Neural progenitor cell (in vitro differentiated cells): ENCODE data around the gene ADGRV1. TPM values are rescaled to one million over a fixed set of nuclear protein-coding genes. Genes with fewer than 3 reads are reported as not detected.

Source experiments
- DNase-seq: peaks from one replicate; pipeline ENCODE4 v3.0.0-alpha.2; 2016; ENCODE audit warnings: low spot score
- H2AFZ ChIP-seq: fragments of 200-600 bp; sonication (generic); replicated peaks from 2 replicates; pipeline ENCODE4 v1.6.1; 2016; ENCODE audit warnings: antibody characterized with exemption
- H3F3A ChIP-seq: fragments of 200-600 bp; sonication (generic); 2 replicates; pipeline ENCODE4 v1.6.1; 2016; ENCODE audit warnings: antibody characterized with exemption, low read depth
- H3K27ac ChIP-seq: fragments of 200-600 bp; sonication (generic); 2 replicates; pipeline ENCODE4 v1.5.1; 2016; ENCODE audit warnings: mild to moderate bottlenecking
- H3K27me3 ChIP-seq: fragments of 200-600 bp; sonication (generic); 2 replicates; pipeline ENCODE4 v1.6.1; 2016; ENCODE audit warnings: mild to moderate bottlenecking, moderate library complexity
- H3K36me3 ChIP-seq: fragments of 200-600 bp; sonication (generic); 2 replicates; pipeline ENCODE4 v1.5.1; 2016
- H3K4me1 ChIP-seq: fragments of 200-600 bp; sonication (generic); 2 replicates; pipeline ENCODE4 v1.6.1; 2016; ENCODE audit warnings: mixed run types
- H3K4me2 ChIP-seq: fragments of 200-600 bp; sonication (generic); 2 replicates; pipeline ENCODE4 v1.6.1; 2016
- H3K4me3 ChIP-seq: fragments of 200-600 bp; sonication (generic); 2 replicates; pipeline ENCODE4 v1.5.1; 2016
- H3K79me2 ChIP-seq: fragments of 200-600 bp; sonication (generic); 2 replicates; pipeline ENCODE4 v1.6.1; 2016; ENCODE audit warnings: low read depth
- H3K9ac ChIP-seq: fragments of 200-600 bp; sonication (generic); 2 replicates; pipeline ENCODE4 v1.6.1; 2016
- H3K9me3 ChIP-seq: fragments of 200-600 bp; sonication (generic); 2 replicates; pipeline ENCODE4 v1.5.1; 2016; ENCODE audit warnings: low read depth
- H4K20me1 ChIP-seq: fragments of 200-600 bp; sonication (generic); 2 replicates; pipeline ENCODE4 v1.6.1; 2016; ENCODE audit warnings: low read depth
- H3K27ac Mint-ChIP-seq: 3 replicates; pipeline ENCODE4 v1.8.0; 2021; ENCODE audit warnings: mixed read lengths
- H3K27me3 Mint-ChIP-seq: 2 replicates; pipeline ENCODE4 v1.8.0; 2022; ENCODE audit warnings: low read depth, mild to moderate bottlenecking, inconsistent platforms, moderate library complexity, mixed read lengths; ENCODE audit not compliant: insufficient read depth
- H3K36me3 Mint-ChIP-seq: 3 replicates; pipeline ENCODE4 v1.8.0; 2021; ENCODE audit warnings: mixed read lengths
- H3K4me1 Mint-ChIP-seq: 3 replicates; pipeline ENCODE4 v1.8.0; 2021; ENCODE audit warnings: mixed read lengths
- H3K4me3 Mint-ChIP-seq: 3 replicates; pipeline ENCODE4 v1.8.0; 2021; ENCODE audit warnings: mild to moderate bottlenecking, moderate library complexity, mixed read lengths
- H3K9me3 Mint-ChIP-seq: 3 replicates; pipeline ENCODE4 v1.8.0; 2020; ENCODE audit warnings: mixed read lengths
- EZH2 ChIP-seq: fragments of 200-600 bp; sonication (generic); IDR thresholded peaks from 2 replicates; pipeline ENCODE4 v1.6.1; 2017; ENCODE audit warnings: antibody characterized with exemption, mild to moderate bottlenecking, moderate library complexity
- EZH2phosphoT487 ChIP-seq: fragments of 200-600 bp; sonication (generic); IDR thresholded peaks from 2 replicates; pipeline ENCODE4 v1.6.1; 2017; ENCODE audit warnings: antibody characterized with exemption
- total RNA-seq: library from RNA; depleted of rRNA; stranded (reverse); fragments of >200 nt; gene quantifications from 2 replicates; pipeline ENCODE4 v1.2.3, GENCODE V29; 2015; ENCODE audit warnings: low replicate concordance
- TF ChIP-seq, protein P1 (sequence below): fragments of 200-600 bp; sonication (generic); IDR thresholded peaks from 2 replicates; pipeline ENCODE4 v1.5.1; 2017; ENCODE audit warnings: antibody characterized with exemption, mild to moderate bottlenecking

The ADGRV1 gene
- total RNA-seq, 1 donor from 2014 or later: 151 TPM

GRCh38 chr5:91137647-91138046, 579.0 kb downstream of the ADGRV1 start:
- no peak for DNase-seq
- Mint-ChIP-seq H3K9me3 (no peaks in the 10 kb centered on the region), H3K27ac (no peak overlapping the region), H3K36me3 (peaks cover 6% of the 10 kb centered on the region), H3K4me1 (peaks cover 31% of the 10 kb centered on the region), H3K4me3 (no peak overlapping the region), H3K27me3 (peaks cover 2% of the 10 kb centered on the region)
- no peak overlapping the region for H3K4me3 ChIP-seq
- no peaks in the 10 kb centered on the region for H3K79me2 ChIP-seq
- no peaks in the 10 kb centered on the region for H3K9me3 ChIP-seq
- peaks cover 7% of the 10 kb centered on the region for H4K20me1 ChIP-seq
- no peaks in the 10 kb centered on the region for H3K27me3 ChIP-seq
- H3F3A ChIP-seq: peaks cover 14% of the 10 kb centered on the region
- H2AFZ ChIP-seq: no peak overlapping the region
- peaks cover 34% of the 10 kb centered on the region for H3K4me1 ChIP-seq
- H3K36me3 ChIP-seq: no peaks in the 10 kb centered on the region
- no peak overlapping the region for H3K27ac ChIP-seq
- no peak overlapping the region for H3K9ac ChIP-seq
- TF ChIP-seq, protein P1, sequence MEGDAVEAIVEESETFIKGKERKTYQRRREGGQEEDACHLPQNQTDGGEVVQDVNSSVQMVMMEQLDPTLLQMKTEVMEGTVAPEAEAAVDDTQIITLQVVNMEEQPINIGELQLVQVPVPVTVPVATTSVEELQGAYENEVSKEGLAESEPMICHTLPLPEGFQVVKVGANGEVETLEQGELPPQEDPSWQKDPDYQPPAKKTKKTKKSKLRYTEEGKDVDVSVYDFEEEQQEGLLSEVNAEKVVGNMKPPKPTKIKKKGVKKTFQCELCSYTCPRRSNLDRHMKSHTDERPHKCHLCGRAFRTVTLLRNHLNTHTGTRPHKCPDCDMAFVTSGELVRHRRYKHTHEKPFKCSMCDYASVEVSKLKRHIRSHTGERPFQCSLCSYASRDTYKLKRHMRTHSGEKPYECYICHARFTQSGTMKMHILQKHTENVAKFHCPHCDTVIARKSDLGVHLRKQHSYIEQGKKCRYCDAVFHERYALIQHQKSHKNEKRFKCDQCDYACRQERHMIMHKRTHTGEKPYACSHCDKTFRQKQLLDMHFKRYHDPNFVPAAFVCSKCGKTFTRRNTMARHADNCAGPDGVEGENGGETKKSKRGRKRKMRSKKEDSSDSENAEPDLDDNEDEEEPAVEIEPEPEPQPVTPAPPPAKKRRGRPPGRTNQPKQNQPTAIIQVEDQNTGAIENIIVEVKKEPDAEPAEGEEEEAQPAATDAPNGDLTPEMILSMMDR: no peak
- no peak for TF ChIP-seq EZH2phosphoT487
- no peak for TF ChIP-seq EZH2
- no peak overlapping the region for H3K4me2 ChIP-seq

GRCh38 chr5:91139572-91140200, 581.1 kb downstream of the ADGRV1 start:
- no peak overlapping the region for H2AFZ ChIP-seq

DNA sequence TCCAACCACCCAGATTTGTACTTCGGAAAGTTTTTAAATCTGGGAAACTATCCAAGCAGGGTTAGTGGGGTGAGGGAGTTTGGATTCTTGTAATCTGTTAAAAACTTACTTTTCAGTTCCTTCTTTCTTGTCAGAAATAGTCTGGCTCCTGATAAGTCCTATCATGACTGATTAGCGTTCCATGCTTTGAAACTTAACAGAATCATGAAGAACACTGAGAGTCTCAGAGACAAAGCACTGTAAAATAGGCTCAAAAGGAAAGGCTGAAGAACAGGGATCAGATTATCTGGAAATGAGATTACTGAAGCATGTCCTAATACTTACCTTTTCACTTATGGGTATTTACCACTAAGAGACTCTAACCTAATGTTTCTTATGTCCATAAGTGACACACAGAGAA, 582.1 kb downstream of the ADGRV1 start:
- Histone ChIP-seq H2AFZ (no peak overlapping the region), H3F3A (peaks cover 14% of the 10 kb centered on the region), H3K27ac (no peak overlapping the region), H3K79me2 (no peaks in the 10 kb centered on the region), H4K20me1 (peaks cover 7% of the 10 kb centered on the region), H3K36me3 (no peaks in the 10 kb centered on the region), H3K9ac (no peak overlapping the region), H3K9me3 (no peaks in the 10 kb centered on the region), H3K4me3 (no peak overlapping the region), H3K27me3 (no peaks in the 10 kb centered on the region), H3K4me1 (peaks cover 27% of the 10 kb centered on the region), H3K4me2 (peak overlapping the region; percentile 16)
- H3K27me3 Mint-ChIP-seq: peaks cover 2% of the 10 kb centered on the region
- H3K36me3 Mint-ChIP-seq: peaks cover 6% of the 10 kb centered on the region
- TF ChIP-seq EZH2phosphoT487 (no peak), EZH2 (no peak)
- TF ChIP-seq, protein P1: no peak
- peaks cover 29% of the 10 kb centered on the region for H3K4me1 Mint-ChIP-seq
- no peak overlapping the region for H3K27ac Mint-ChIP-seq
- H3K4me3 Mint-ChIP-seq: no peak overlapping the region
- no peak for DNase-seq
- H3K9me3 Mint-ChIP-seq: no peaks in the 10 kb centered on the region

More at GRCh38 chr5:91139572-91140200, 581.1 kb downstream of the ADGRV1 start:
- TF ChIP-seq EZH2: no peak
- TF ChIP-seq, protein P1: no peak
- TF ChIP-seq EZH2phosphoT487: no peak
- H3K4me1 Mint-ChIP-seq: peaks cover 30% of the 10 kb centered on the region
- H3K4me3 Mint-ChIP-seq: no peak overlapping the region
- H3K27me3 Mint-ChIP-seq: peaks cover 2% of the 10 kb centered on the region
- DNase-seq: no peak
- Histone ChIP-seq H3K9ac (no peak overlapping the region), H3K9me3 (no peaks in the 10 kb centered on the region), H3K4me3 (no peak overlapping the region), H3K4me2 (no peak overlapping the region), H3K36me3 (no peaks in the 10 kb centered on the region), H3K4me1 (peaks cover 27% of the 10 kb centered on the region), H3F3A (peaks cover 14% of the 10 kb centered on the region), H3K79me2 (no peaks in the 10 kb centered on the region), H3K27me3 (no peaks in the 10 kb centered on the region), H3K27ac (no peak overlapping the region), H4K20me1 (peaks cover 7% of the 10 kb centered on the region)
- H3K36me3 Mint-ChIP-seq: peaks cover 6% of the 10 kb centered on the region
- H3K27ac Mint-ChIP-seq: no peak overlapping the region
- H3K9me3 Mint-ChIP-seq: no peaks in the 10 kb centered on the region
